Lower leg skin (tissue), 3 donors: ENCODE results near the gene DPYSL5.

ENCODE experiments used
- CTCF ChIP-seq, 3 donors: fragments of 450-650 bp; IDR thresholded peaks; one replicate each; pipeline ENCODE4 v1.5.1; 2016; ENCODE audit warnings: antibody characterized with exemption in 3 of 3, mild to moderate bottlenecking in 3 of 3, moderate library complexity in 2 of 3
- POLR2A ChIP-seq, 2 donors: fragments of 450-650 bp; IDR thresholded peaks; one replicate each; pipeline ENCODE4 v1.6.1; 2016 to 2017; ENCODE audit warnings: antibody characterized with exemption in 2 of 2, mild to moderate bottlenecking in 1 of 2, moderate library complexity in 1 of 2

- TF ChIP-seq CTCF (IDR thresholded peaks at IDR 0.05): no peak
- TF ChIP-seq POLR2A (IDR thresholded peaks at IDR 0.05): no peak
Measured at GRCh38 chr2:26941486-26941885, 93.6 kb downstream of the DPYSL5 start.
